Fibroblast of lung (primary cell): Measurements from ENCODE around the gene ZNF641. TPM values are rescaled to one million over a fixed set of nuclear protein-coding genes. Genes with fewer than 3 reads are reported as not detected.

Experiments
- DNase-seq, 2 donors: peaks; one replicate each; pipeline versions ENCODE4 v3.0.0 to v3.0.0-alpha.2; 2010; ENCODE audit warnings: low read depth in 2 of 2
- H2AFZ ChIP-seq: 2 replicates; pipeline ENCODE4 v1.5.1; 2012; ENCODE audit warnings: low read length, control low read depth, inconsistent platforms
- H3K27ac ChIP-seq: 2 replicates; pipeline ENCODE4 v1.5.1; 2011; ENCODE audit warnings: low read length, control low read depth; ENCODE audit not compliant: insufficient read depth
- H3K27me3 ChIP-seq: 2 replicates; pipeline ENCODE4 v1.5.1; 2011; ENCODE audit warnings: mild to moderate bottlenecking, low read length; ENCODE audit not compliant: control insufficient read depth, insufficient read depth
- H3K36me3 ChIP-seq: 2 replicates; pipeline ENCODE4 v1.5.1; 2011; ENCODE audit warnings: low read length; ENCODE audit not compliant: control insufficient read depth, insufficient read depth
- H3K4me1 ChIP-seq: 2 replicates; pipeline ENCODE4 v1.5.1; 2011; ENCODE audit warnings: low read length; ENCODE audit not compliant: control insufficient read depth, insufficient read depth; ENCODE audit errors: extremely low read depth
- H3K4me2 ChIP-seq: 2 replicates; pipeline ENCODE4 v1.5.1; 2011; ENCODE audit warnings: low read length, control low read depth; ENCODE audit not compliant: insufficient read depth; ENCODE audit errors: extremely low read depth
- H3K4me3 ChIP-seq, 4 experiments: fragments of 200-600 bp in 1 of 4; sonication (generic) in 1 of 4; replicated peaks in 1 of 4; 2 replicates each; pipeline ENCODE4 v1.5.1; 2011 to 2016; ENCODE audit warnings: low read length in 4 of 4, low read depth in 3 of 4, mild to moderate bottlenecking in 3 of 4, control low read depth in 2 of 4, inconsistent platforms in 1 of 4, mixed read lengths in 1 of 4; ENCODE audit not compliant: insufficient read depth in 1 of 4; ENCODE audit errors: control extremely low read depth in 1 of 4
- H3K79me2 ChIP-seq: 2 replicates; pipeline ENCODE4 v1.5.1; 2012; ENCODE audit warnings: mild to moderate bottlenecking, low read length, inconsistent platforms; ENCODE audit not compliant: control insufficient read depth, insufficient read depth
- H3K9ac ChIP-seq: 2 replicates; pipeline ENCODE4 v1.5.1; 2011; ENCODE audit warnings: mild to moderate bottlenecking, low read length, control low read depth; ENCODE audit not compliant: insufficient read depth
- H3K9me3 ChIP-seq: 2 replicates; pipeline ENCODE4 v1.5.1; 2012; ENCODE audit warnings: low read depth, low read length; ENCODE audit not compliant: control insufficient read depth, insufficient read depth
- H4K20me1 ChIP-seq: 2 replicates; pipeline ENCODE4 v1.5.1; 2011; ENCODE audit warnings: low read length; ENCODE audit not compliant: control insufficient read depth, insufficient read depth; ENCODE audit errors: extremely low read depth
- CTCF ChIP-seq, 2 donors: IDR thresholded peaks in 1 of 2; conservative IDR thresholded peaks in 1 of 2; 1 replicate in 1 of 2; 2 replicates in 1 of 2; pipeline ENCODE4 v1.5.1; 2011 to 2012; ENCODE audit warnings: low read length in 2 of 2, control low read depth in 1 of 2, inconsistent platforms in 1 of 2, low read depth in 1 of 2, mild to moderate bottlenecking in 1 of 2
- EZH2 ChIP-seq: IDR thresholded peaks from 2 replicates; pipeline ENCODE4 v1.5.1; 2012; ENCODE audit warnings: low read length, control low read depth, mild to moderate bottlenecking; ENCODE audit errors: missing control alignments
- polyA plus RNA-seq, 2 donors: library from polyadenylated mRNA; depleted of rRNA in 1 of 2; stranded (reverse) in 1 of 2; unstranded in 1 of 2; fragments of >200 nt; gene quantifications; 2 replicates each; pipeline ENCODE4 v1.2.1, GENCODE V29; 2011 to 2012; ENCODE audit warnings: missing spikeins in 1 of 2
- total RNA-seq: library from RNA; depleted of rRNA; stranded (reverse); fragments of >200 nt; gene quantifications from 2 replicates; pipeline ENCODE4 v1.2.1, GENCODE V29; 2014

ZNF641 gene
- total and polyA plus RNA-seq, 2 donors (not counting 1 experiment from before 2014, with no cell fraction given): 4.2 to 8.1 TPM

- no peak overlapping the region for H2AFZ ChIP-seq
- H3K4me3 ChIP-seq: no peak overlapping the region
- DNase-seq: peak in 1 of 2 donors; percentile 73
- no peak overlapping the region for H3K9ac ChIP-seq
- no peaks in the 10 kb centered on the region for H3K27me3 ChIP-seq
- no peaks in the 10 kb centered on the region for H3K36me3 ChIP-seq
- no peak for TF ChIP-seq EZH2
- no peak for TF ChIP-seq CTCF (conservative IDR thresholded peaks at IDR 0.05 in 1 of 2, IDR thresholded peaks at IDR 0.05 in 1 of 2; ENCODE audit: low read depth in 1 of 2, low read length in 2 of 2)
- H3K9me3 ChIP-seq: no peaks in the 10 kb centered on the region
- H3K4me1 ChIP-seq: no peaks in the 10 kb centered on the region
- H3K4me2 ChIP-seq: no peak overlapping the region
- no peaks in the 10 kb centered on the region for H3K79me2 ChIP-seq
- no peaks in the 10 kb centered on the region for H4K20me1 ChIP-seq
- H3K27ac ChIP-seq: no peak overlapping the region
These were observed 38.2 kb upstream of the ZNF641 start for GRCh38 chr12:48388938-48389337.

GRCh38 chr12:48388460-48388859 is 37.7 kb upstream of the ZNF641 start:
- H3K27ac ChIP-seq: no peak overlapping the region
- DNase-seq: peak; percentile 2 to 47
- no peak overlapping the region for H3K4me2 ChIP-seq

GRCh38 chr12:48380596-48380995 is 29.9 kb upstream of the ZNF641 start:
- Histone ChIP-seq H3K9me3 (no peaks in the 10 kb centered on the region), H3K36me3 (no peaks in the 10 kb centered on the region), H3K79me2 (no peaks in the 10 kb centered on the region), H3K9ac (no peak overlapping the region), H3K4me2 (no peak overlapping the region), H2AFZ (no peak overlapping the region), H3K27me3 (no peaks in the 10 kb centered on the region), H3K4me3 (no peak overlapping the region), H3K4me1 (no peaks in the 10 kb centered on the region), H4K20me1 (no peaks in the 10 kb centered on the region), H3K27ac (no peak overlapping the region)
- DNase-seq: no peak
- TF ChIP-seq CTCF (conservative IDR thresholded peaks at IDR 0.05 in 1 of 2, IDR thresholded peaks at IDR 0.05 in 1 of 2; ENCODE audit: low read depth in 1 of 2, low read length in 2 of 2): no peak
- no peak for TF ChIP-seq EZH2

More at GRCh38 chr12:48388460-48388859, 37.7 kb upstream of the ZNF641 start:
- no peak overlapping the region for H3K4me3 ChIP-seq
- TF ChIP-seq EZH2 (no peak), CTCF (conservative IDR thresholded peaks at IDR 0.05 in 1 of 2, IDR thresholded peaks at IDR 0.05 in 1 of 2; ENCODE audit: low read depth in 1 of 2, low read length in 2 of 2) (no peak)
- no peaks in the 10 kb centered on the region for H3K36me3 ChIP-seq
- H3K79me2 ChIP-seq: no peaks in the 10 kb centered on the region
- H4K20me1 ChIP-seq: no peaks in the 10 kb centered on the region
- no peak overlapping the region for H2AFZ ChIP-seq
- no peaks in the 10 kb centered on the region for H3K9me3 ChIP-seq
- no peak overlapping the region for H3K9ac ChIP-seq
- no peaks in the 10 kb centered on the region for H3K27me3 ChIP-seq
- H3K4me1 ChIP-seq: no peaks in the 10 kb centered on the region
